Naive B cell (primary cell): ENCODE measurements around the gene TNF. TPM values are rescaled to one million over a fixed set of nuclear protein-coding genes. Genes with fewer than 3 reads are reported as not detected.

Source experiments
- ATAC-seq, 2 donors: fragments of 150-1000 bp; cut with Tn5 transposase; 2 replicates each; pipeline ENCODE4 v1.10.0; 2021; ENCODE audit warnings: low read depth in 2 of 2, mild to moderate bottlenecking in 2 of 2, moderate library complexity in 2 of 2
- DNase-seq: peaks from one replicate; pipeline ENCODE4 v3.0.0; 2022
- H3K27ac Mint-ChIP-seq, 6 donors: one replicate each; pipeline ENCODE4 v1.8.0; 2020 to 2022; ENCODE audit warnings: mild to moderate bottlenecking in 6 of 6, mixed read lengths in 6 of 6, moderate library complexity in 5 of 6, inconsistent platforms in 2 of 6
- H3K27me3 Mint-ChIP-seq, 3 donors: one replicate each; pipeline ENCODE4 v1.8.0; 2021 to 2022; ENCODE audit warnings: mixed read lengths in 3 of 3, mild to moderate bottlenecking in 1 of 3
- H3K36me3 Mint-ChIP-seq, 2 donors: one replicate each; pipeline ENCODE4 v1.8.0; 2020 to 2022; ENCODE audit warnings: mixed read lengths in 2 of 2, inconsistent platforms in 1 of 2, mild to moderate bottlenecking in 1 of 2
- H3K4me1 Mint-ChIP-seq, 3 donors: one replicate each; pipeline ENCODE4 v1.8.0; 2020 to 2022; ENCODE audit warnings: mixed read lengths in 3 of 3, inconsistent platforms in 1 of 3, mild to moderate bottlenecking in 1 of 3, moderate library complexity in 1 of 3
- H3K4me3 Mint-ChIP-seq, 8 donors: one replicate each; pipeline ENCODE4 v1.8.0; 2020 to 2022; ENCODE audit warnings: mild to moderate bottlenecking in 8 of 8, mixed read lengths in 8 of 8, moderate library complexity in 8 of 8, inconsistent platforms in 2 of 8
- H3K9me3 Mint-ChIP-seq, 7 donors: one replicate each; pipeline ENCODE4 v1.8.0; 2020 to 2022; ENCODE audit warnings: mixed read lengths in 7 of 7, mild to moderate bottlenecking in 5 of 7, inconsistent platforms in 2 of 7, moderate library complexity in 1 of 7
- polyA plus RNA-seq, 6 donors: library from polyadenylated mRNA; unstranded; fragments of 300-500 nt; fragmentation: Illumina TruSeq; gene quantifications; one replicate each; pipeline ENCODE4 v1.2.3, GENCODE V29; 2021; ENCODE audit warnings: low read depth in 6 of 6

TNF gene
- polyA plus RNA-seq, 6 donors from 2014 or later = 1.1 to 5.2 (median 2.6) TPM

DNA sequence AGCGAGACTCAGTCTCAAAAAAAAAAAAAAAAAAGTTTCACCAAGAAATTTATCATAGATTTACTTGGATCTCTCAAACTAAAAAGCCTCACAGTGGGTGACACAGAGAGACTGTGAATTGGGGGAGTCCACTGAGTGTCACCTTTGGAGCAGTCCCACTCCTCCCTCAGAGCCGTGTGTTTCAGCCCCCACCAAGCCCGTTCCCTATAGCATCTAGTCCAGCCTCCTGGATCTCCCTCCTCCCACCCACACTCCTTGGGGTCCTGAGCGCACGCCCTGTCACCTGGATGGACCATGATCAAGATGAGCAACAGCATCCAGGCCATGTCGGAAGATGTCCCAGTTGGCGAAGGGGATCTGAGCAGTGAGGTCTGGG lies 17.0 kb downstream of the TNF start:
- DNase-seq (no peak), ATAC-seq (peak in 1 of 2 donors; percentile 2)
- Mint-ChIP-seq H3K9me3 (no peaks in the 10 kb centered on the region), H3K4me3 (peak overlapping the region; percentile 73 to 91 (median 84)), H3K36me3 (peaks cover 5 to 8% of the 10 kb centered on the region in 2 donors), H3K27ac (peak overlapping the region; percentile 85 to 98 (median 95)), H3K27me3 (no peaks in the 10 kb centered on the region), H3K4me1 (peaks cover 45 to 92% (median 70%) of the 10 kb centered on the region in 3 donors)

DNA sequence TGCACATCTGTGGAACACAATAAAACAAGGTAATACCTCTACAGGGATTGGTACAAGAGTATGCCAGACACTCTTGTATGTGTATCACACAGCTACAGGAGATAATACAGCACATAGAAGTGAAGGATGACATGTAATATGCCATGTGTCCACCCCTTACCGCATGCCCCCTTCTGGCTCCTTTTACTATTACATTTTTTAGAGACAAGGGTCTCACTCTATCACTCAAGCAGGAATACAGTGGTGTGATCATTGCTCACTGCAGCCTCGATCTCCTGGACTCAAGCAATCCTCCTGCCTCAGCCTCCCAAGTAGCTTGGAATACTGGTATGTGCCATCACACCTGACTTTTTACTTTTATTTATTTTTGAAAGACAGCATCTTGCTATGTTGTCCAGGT lies 21.6 kb downstream of the TNF start:
- H3K9me3 Mint-ChIP-seq = no peaks in the 10 kb centered on the region
- peak overlapping the region; percentile 36 to 77 (median 60) for H3K4me3 Mint-ChIP-seq
- H3K27me3 Mint-ChIP-seq = no peaks in the 10 kb centered on the region
- no peaks in the 10 kb centered on the region for H3K36me3 Mint-ChIP-seq
- H3K4me1 Mint-ChIP-seq = peaks cover 33 to 64% (median 51%) of the 10 kb centered on the region in 3 donors
- ATAC-seq (peak; percentile 77 to 78), DNase-seq (peak; percentile 78)
- peak overlapping the region in 5 of 6 donors; percentile 29 to 79 (median 54) for H3K27ac Mint-ChIP-seq

DNA sequence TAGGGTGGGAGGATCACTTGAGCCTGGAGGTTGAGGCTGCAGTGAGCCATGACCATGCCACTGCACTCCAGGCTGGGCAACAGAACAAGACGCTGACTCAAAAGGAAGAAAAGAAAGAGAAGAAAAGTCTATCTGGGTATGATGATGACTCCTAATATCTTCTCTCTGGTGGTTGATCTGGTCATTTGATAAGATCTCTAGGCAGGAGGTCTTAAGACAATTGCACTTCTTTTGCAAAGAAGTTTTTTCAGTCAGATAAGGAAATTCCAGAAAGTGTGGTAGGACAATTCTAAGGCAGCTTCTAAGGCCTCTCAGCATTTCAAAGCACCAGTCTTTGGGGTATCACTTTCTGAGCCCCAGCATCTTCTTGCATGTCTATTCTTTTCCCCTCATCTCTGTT lies 32.0 kb downstream of the TNF start:
- H3K9me3 Mint-ChIP-seq = no peaks in the 10 kb centered on the region
- ATAC-seq (no peak), DNase-seq (no peak)
- H3K27ac Mint-ChIP-seq = no peak overlapping the region
- H3K27me3 Mint-ChIP-seq = peaks cover 0 to 5% (median 0%) of the 10 kb centered on the region in 3 donors
- H3K36me3 Mint-ChIP-seq = no peaks in the 10 kb centered on the region
- H3K4me1 Mint-ChIP-seq = peaks cover 0 to 6% (median 3%) of the 10 kb centered on the region in 3 donors
- no peak overlapping the region for H3K4me3 Mint-ChIP-seq

DNA sequence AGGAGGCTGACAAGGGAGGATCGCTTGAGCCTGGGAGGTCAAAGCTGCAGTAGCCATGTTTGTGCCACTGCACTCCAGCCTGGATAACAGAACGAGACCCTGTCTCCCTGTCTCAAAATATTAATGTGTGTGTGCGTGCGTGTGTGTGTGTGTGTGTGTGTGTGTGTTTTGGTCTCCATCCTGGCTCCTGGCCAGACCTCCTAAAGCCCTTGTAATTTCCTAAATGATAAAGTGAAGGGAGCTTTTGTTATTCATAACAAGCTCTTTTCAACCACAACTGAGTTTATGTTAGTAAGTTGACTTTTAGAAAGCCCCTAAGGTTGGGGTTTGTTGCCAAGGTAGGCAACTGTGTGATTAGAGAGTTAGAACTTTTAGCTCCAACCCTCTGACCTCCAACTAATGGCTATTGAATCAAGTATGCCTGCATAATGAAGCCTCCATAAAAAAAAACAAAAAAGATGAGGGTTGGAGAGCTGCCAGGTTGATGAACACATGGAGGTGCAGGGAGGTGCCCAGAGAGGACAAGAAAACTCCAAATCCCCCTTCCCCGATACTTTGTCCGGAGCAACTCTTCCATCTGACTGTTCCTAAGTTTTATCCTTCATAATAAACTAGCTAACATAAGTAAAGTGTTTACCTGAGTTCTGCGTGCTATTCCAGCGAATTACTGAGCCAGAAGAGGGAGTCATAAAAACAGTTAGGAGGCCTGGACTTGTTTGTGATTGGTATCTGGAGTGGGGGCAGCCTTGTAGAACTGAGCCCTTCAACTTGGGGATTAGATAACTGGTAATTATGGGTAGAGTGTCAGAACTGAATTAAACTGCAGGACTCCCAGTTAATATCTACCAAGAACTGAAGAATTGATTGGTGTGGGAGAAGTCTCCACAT lies 34.4 kb downstream of the TNF start:
- no peak overlapping the region for H3K27ac Mint-ChIP-seq
- no peaks in the 10 kb centered on the region for H3K27me3 Mint-ChIP-seq
- H3K9me3 Mint-ChIP-seq = no peaks in the 10 kb centered on the region
- no peak for ATAC-seq
- no peaks in the 10 kb centered on the region for H3K36me3 Mint-ChIP-seq
- H3K4me3 Mint-ChIP-seq = no peak overlapping the region
- no peak for DNase-seq
- H3K4me1 Mint-ChIP-seq = peaks cover 10 to 13% (median 11%) of the 10 kb centered on the region in 3 donors

DNA sequence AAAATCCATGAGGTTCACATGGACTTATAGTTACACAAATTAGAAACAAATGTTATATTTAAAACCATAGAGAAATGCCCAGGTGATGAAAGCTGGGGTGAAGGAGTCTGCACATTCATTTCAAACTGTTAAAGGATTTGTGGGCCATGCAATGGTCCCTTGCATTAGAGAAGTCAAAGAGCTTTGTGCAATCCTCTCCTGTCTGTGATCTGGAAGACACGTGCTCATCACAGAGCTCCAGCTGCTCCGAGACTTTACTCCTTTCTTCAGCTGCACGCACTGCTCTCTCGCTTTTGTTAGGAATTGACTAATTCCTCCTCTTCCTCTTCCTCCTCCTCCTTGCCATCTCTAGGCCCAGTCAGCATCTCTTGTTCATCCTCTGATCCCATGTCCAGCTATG lies 35.6 kb downstream of the TNF start:
- H3K9me3 Mint-ChIP-seq = no peaks in the 10 kb centered on the region

DNA sequence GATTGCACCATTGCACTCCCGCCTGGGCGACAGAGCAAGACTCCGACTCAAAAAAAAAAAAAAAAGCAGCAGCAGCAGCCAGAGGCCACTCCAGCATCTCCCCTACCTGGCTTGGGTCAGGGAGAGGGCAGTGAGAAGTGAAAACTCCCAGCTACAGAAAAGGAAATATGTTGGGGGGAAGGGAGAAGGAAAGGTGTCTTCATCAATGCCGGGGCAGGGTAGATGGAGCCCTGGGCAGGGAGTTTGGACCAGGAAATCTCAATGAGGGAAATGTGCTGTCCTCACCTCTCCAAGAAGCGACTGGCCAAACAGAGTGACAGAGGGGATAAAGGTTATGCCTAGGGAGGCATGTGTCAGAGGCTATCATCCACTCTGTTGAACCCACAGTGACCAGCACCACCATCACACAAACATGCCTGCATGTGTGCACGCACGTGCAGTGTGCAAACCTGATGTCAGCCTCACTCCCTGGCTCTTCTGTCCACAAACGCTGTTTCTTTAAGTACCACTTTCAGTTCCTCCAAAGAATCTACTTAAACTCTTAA lies 38.8 kb downstream of the TNF start:
- Mint-ChIP-seq H3K4me3 (peak overlapping the region in 4 of 8 donors; percentile 56 to 88 (median 80)), H3K27me3 (no peaks in the 10 kb centered on the region), H3K4me1 (peaks cover 29 to 34% (median 31%) of the 10 kb centered on the region in 3 donors), H3K9me3 (no peaks in the 10 kb centered on the region), H3K27ac (peak overlapping the region in 5 of 6 donors; percentile 40 to 92 (median 58)), H3K36me3 (no peaks in the 10 kb centered on the region)
- DNase-seq = no peak
- ATAC-seq = peak; percentile 72 to 73

More for the DNA sequence above, 35.6 kb downstream of the TNF start:
- Mint-ChIP-seq H3K27me3 (no peaks in the 10 kb centered on the region), H3K4me1 (peaks cover 22 to 25% (median 23%) of the 10 kb centered on the region in 3 donors), H3K4me3 (no peak overlapping the region), H3K36me3 (no peaks in the 10 kb centered on the region), H3K27ac (peak overlapping the region in 1 of 6 donors; percentile 56)
- DNase-seq = no peak
- ATAC-seq = no peak

DNA sequence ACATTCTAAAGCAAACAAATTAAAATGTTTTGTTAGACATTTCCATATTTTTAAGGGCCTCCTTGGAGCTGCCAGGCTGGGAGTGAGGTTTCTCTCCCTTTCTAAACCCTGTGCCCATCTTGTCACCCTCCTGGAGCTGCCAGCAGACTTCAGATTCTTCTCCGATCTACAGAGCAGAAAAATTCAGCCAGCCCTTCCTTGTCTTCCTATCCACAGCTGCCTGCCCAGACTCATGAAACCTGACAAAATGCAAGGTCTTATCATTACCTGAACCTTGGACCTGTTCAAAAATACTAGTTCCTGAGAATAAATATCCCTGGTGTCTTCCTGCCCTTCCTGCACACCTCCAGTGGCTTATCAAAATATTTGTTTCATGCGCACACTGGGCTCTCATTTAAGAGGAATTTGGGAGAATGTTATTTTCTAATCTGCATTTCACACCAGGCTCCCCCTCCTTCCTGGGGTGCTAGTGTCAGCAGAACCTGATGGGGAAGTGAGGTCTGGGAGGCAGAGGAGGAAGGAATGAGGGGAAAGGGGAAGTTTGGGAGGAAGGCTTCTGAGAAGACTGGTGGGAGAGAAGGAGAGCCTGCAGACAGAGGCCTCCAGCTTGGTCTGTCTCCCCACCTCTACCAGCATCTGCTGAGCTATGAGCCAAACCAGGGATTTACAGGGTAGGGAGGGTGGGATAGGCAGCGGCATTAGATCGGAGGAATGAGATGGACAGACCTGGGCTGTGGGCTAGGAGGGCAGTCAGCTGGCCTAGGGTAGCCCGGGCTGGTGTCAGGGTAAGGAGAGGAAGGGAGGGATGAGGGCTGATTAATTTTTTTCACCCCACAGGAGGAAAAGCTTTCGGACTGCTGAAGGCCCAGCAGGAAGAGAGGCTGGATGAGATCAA lies 39.6 kb downstream of the TNF start, which contains the start of gene AIF1:
TSS of gene AIF1 (plus strand) at position 551 of the 895 bp plus-strand sequence. CDS start at position 647, 96 bp downstream.
- Mint-ChIP-seq H3K36me3 (no peaks in the 10 kb centered on the region), H3K4me1 (peaks cover 29 to 41% (median 31%) of the 10 kb centered on the region in 3 donors), H3K9me3 (no peaks in the 10 kb centered on the region), H3K27ac (peak within 1 kb of the TSS; percentile 60 to 92 (median 86)), H3K27me3 (no peaks in the 10 kb centered on the region), H3K4me3 (peak within 1 kb of the TSS; percentile 54 to 88 (median 68))
- ATAC-seq = peak; percentile 24 to 38
- DNase-seq = no peak

DNA sequence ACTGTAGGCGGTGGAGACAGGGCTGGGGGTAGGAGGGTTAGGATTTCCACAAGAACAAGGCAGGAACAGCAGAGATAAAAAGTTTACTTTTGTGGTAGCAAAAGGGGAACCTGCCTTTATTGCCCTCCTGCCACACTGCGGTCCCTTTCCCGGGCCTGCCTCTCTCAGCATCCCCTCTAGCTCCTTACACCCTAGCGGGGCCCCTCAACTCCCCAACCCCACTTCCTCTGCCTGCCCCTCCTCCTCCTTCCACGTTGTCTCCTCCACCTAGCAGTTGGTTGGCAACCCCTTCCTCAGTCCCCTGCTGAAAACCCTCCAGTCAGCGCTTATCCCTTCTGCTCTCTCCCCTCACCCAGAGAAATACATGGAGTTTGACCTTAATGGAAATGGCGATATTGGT lies 40.4 kb downstream of the TNF start:
- Mint-ChIP-seq H3K4me3 (peak overlapping the region in 6 of 8 donors; percentile 55 to 74 (median 56)), H3K36me3 (no peaks in the 10 kb centered on the region), H3K27me3 (no peaks in the 10 kb centered on the region), H3K9me3 (peaks cover 0 to 1% (median 0%) of the 10 kb centered on the region in 7 donors), H3K4me1 (peaks cover 29 to 44% (median 36%) of the 10 kb centered on the region in 3 donors), H3K27ac (peak overlapping the region; percentile 60 to 81 (median 72))
- DNase-seq = peak; percentile 38
- no peak for ATAC-seq

DNA sequence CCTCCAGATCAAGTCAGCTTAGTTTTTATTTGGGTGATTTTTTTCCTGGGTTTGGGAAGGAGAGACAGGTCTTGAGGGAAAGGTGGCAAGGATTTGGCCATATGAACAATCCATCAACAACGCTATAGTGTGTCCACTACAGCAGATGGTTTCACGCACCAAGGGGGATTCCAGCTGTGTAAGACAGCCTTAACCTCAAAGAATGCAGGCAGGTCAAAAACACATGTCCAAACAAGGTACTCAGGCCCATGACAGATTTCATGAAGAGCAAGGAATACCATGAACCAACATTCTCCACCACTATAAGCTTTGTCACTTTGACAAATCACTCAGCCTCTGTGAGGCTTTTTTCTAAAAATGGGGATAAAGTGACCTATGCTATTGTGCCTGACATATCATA lies 41.6 kb downstream of the TNF start:
- peaks cover 0 to 1% (median 0%) of the 10 kb centered on the region in 7 donors for H3K9me3 Mint-ChIP-seq
- no peaks in the 10 kb centered on the region for H3K36me3 Mint-ChIP-seq
- DNase-seq = no peak
- peak overlapping the region in 1 of 8 donors; percentile 63 for H3K4me3 Mint-ChIP-seq
- no peak for ATAC-seq
- peaks cover 39 to 55% (median 43%) of the 10 kb centered on the region in 3 donors for H3K4me1 Mint-ChIP-seq
- no peaks in the 10 kb centered on the region for H3K27me3 Mint-ChIP-seq
- no peak overlapping the region for H3K27ac Mint-ChIP-seq

DNA sequence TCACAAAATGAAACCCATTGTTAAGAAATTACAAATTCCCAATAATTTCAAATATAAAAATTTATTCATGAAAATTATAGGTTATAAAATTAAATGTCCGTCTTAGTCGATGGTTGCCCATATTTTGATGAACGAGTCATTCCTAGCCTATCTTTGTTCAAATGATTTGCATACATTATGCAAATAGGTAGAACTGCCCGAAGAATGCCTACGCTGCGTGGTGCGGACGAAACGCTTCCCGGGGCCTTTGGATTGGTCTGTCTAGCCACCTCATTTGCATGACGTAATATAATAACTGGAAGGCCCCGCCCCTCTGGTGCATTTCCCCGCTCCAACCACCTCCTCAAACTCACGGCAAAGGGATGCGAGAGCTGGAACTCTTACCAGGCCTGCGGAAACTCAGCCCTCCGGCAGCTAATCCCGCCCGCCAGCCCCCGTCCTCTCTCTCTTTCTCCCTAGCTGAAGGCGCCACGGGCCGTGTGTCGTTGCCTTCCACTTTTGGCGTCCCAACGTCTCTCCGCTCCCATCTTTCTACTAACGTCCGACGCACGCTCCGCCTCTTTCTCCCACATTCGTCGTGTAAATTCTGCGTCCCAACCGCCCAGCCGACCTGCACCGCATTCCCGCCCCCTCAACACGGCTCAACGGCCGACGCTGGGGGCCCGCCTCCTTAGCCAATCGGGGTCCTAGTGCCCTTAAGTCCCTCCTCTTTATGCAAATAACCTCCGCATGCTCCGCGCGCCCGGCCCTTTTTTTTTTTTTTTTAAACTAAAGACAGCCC lies 44.6 kb downstream of the TNF start:
- Mint-ChIP-seq H3K4me1 (peaks cover 35 to 52% (median 37%) of the 10 kb centered on the region in 3 donors), H3K27me3 (no peaks in the 10 kb centered on the region), H3K4me3 (peak overlapping the region; percentile 74 to 98 (median 92)), H3K9me3 (peaks cover 0 to 1% (median 0%) of the 10 kb centered on the region in 7 donors), H3K36me3 (no peaks in the 10 kb centered on the region), H3K27ac (peak overlapping the region; percentile 91 to 100 (median 97))
- peak; percentile 79 to 80 for ATAC-seq
- peak; percentile 94 for DNase-seq

DNA sequence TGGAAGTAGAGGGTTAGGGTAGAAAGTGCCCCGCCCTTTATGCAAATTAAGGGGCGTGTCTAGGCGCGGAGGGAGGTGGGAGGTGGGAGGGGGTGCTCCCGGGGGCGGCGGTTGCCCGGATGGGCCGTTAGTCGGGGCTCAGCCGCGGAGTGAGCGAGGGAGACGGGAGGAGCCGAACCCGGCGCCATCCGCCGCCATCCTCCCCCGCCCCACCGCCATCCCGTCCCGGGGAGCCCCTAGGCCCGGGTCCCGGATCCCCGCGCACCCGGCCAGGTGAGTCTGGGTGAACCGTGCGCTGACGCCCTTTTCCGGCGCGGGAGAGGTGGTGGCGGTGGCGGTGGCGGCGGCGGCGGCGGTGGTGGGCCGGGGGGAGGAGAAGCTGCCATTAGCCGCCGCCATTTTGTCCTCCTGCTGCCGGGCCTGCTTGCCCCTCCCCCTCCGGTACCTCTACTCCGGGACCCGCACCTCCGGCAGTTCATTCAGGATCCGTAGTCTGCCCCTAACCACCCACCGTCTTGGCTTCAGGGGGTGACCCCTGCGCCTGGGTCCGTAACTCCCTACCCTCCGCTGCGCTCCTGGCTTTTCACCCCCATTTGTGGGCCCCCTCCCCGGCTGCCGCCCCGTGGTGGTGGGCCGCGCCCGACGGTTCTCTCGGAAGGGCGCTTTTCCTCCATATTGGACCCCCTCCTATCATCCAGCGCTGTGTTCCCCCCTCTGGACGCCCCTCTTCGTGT lies 45.4 kb downstream of the TNF start, which contains the start of gene PRRC2A:
TSS of gene PRRC2A (plus strand) at position 130 of the 734 bp plus-strand sequence. CDS start 2,075 bp downstream, outside the sequence.
- Mint-ChIP-seq H3K9me3 (peaks cover 0 to 1% (median 0%) of the 10 kb centered on the region in 7 donors), H3K27ac (peak within 1 kb of the TSS; percentile 91 to 100 (median 97)), H3K4me3 (peak within 1 kb of the TSS; percentile 74 to 98 (median 92)), H3K4me1 (peaks cover 27 to 46% (median 29%) of the 10 kb centered on the region in 3 donors), H3K36me3 (peaks cover under 1 to 1% of the 10 kb centered on the region in 2 donors), H3K27me3 (no peaks in the 10 kb centered on the region)
- DNase-seq (no peak), ATAC-seq (peak; percentile 28 to 29)
